Measurements from ENCODE around the gene GPS1. TPM values are rescaled to one million over a fixed set of nuclear protein-coding genes. Genes with fewer than 3 reads are reported as not detected.

GPS1 gene
- total RNA-seq, 3 donors from 2014 or later: 68.8 to 95.4 (median 94.4) TPM

GRCh38 chr17:82050152-82050760 lies 1.4 kb upstream of the GPS1 start:
- Histone ChIP-seq H3K36me3 (no peaks in the 10 kb centered on the region), H3K27ac (peak overlapping the region; percentile 55 to 84)

GRCh38 chr17:82050761-82051641 lies 697 bp upstream of the GPS1 start:
- TF ChIP-seq POLR2AphosphoS5 (IDR thresholded peaks at IDR 0.05) (no peak), POLR2A (IDR thresholded peaks at IDR 0.05) (no peak)
- Histone ChIP-seq H3K27ac (peak overlapping the region; percentile 55 to 84), H3K4me3 (peak overlapping the region; percentile 79 to 98 (median 79)), H3K27me3 (no peaks in the 10 kb centered on the region), H3K9me3 (no peaks in the 10 kb centered on the region), H3K4me1 (peaks cover 6 to 23% of the 10 kb centered on the region in 2 donors), H3K36me3 (no peaks in the 10 kb centered on the region)
- DNase-seq (ENCODE audit: low spot score in 2 of 2): no peak
- intact Hi-C loops (cut with DNase I; ENCODE audit: low total_unique reads): no loop called here

More at GRCh38 chr17:82050152-82050760, 1.4 kb upstream of the GPS1 start:
- Histone ChIP-seq H3K4me1 (peaks cover 6 to 23% of the 10 kb centered on the region in 2 donors), H3K9me3 (no peaks in the 10 kb centered on the region), H3K4me3 (peak overlapping the region; percentile 79 to 98 (median 79)), H3K27me3 (no peaks in the 10 kb centered on the region)
- no peak for DNase-seq (ENCODE audit: low spot score in 2 of 2)
- TF ChIP-seq CTCF (IDR thresholded peaks at IDR 0.05): no peak
- no peak for TF ChIP-seq POLR2A (IDR thresholded peaks at IDR 0.05)
- TF ChIP-seq POLR2AphosphoS5 (IDR thresholded peaks at IDR 0.05): no peak
- intact Hi-C loops (cut with DNase I; ENCODE audit: low total_unique reads): no loop called here

- Histone ChIP-seq H3K27me3 (no peaks in the 10 kb centered on the region), H3K4me3 (peak overlapping the region; percentile 79 to 98 (median 79)), H3K9me3 (no peaks in the 10 kb centered on the region), H3K4me1 (peaks cover 6 to 23% of the 10 kb centered on the region in 2 donors), H3K27ac (no peak overlapping the region), H3K36me3 (no peaks in the 10 kb centered on the region)
- TF ChIP-seq POLR2AphosphoS5 (IDR thresholded peaks at IDR 0.05): no peak
- TF ChIP-seq CTCF (IDR thresholded peaks at IDR 0.05): no peak
- TF ChIP-seq POLR2A (IDR thresholded peaks at IDR 0.05): no peak
- DNase-seq (ENCODE audit: low spot score in 2 of 2): no peak
- intact Hi-C loops (cut with DNase I; ENCODE audit: low total_unique reads): no loop called here
Measured at GRCh38 chr17:82052638-82053059, 951 bp downstream of the GPS1 start.

- no peak for DNase-seq (ENCODE audit: low spot score in 2 of 2)
- H3K4me1 ChIP-seq: peaks cover 6 to 23% of the 10 kb centered on the region in 2 donors
- H3K27me3 ChIP-seq: no peaks in the 10 kb centered on the region
- intact Hi-C loops (cut with DNase I; ENCODE audit: low total_unique reads): no loop called here
- TF ChIP-seq POLR2A (IDR thresholded peaks at IDR 0.05): no peak
- no peak for TF ChIP-seq CTCF (IDR thresholded peaks at IDR 0.05)
- no peak for TF ChIP-seq POLR2AphosphoS5 (IDR thresholded peaks at IDR 0.05)
- no peaks in the 10 kb centered on the region for H3K36me3 ChIP-seq
- H3K4me3 ChIP-seq: peak overlapping the region; percentile 79 to 98 (median 79)
- no peaks in the 10 kb centered on the region for H3K9me3 ChIP-seq
- no peak overlapping the region for H3K27ac ChIP-seq
Measured at GRCh38 chr17:82053130-82053529, 1.4 kb downstream of the GPS1 start.

- Histone ChIP-seq H3K4me3 (no peak overlapping the region), H3K9me3 (no peaks in the 10 kb centered on the region), H3K4me1 (peaks cover 6 to 23% of the 10 kb centered on the region in 2 donors), H3K36me3 (no peaks in the 10 kb centered on the region), H3K27me3 (no peaks in the 10 kb centered on the region), H3K27ac (no peak overlapping the region)
- TF ChIP-seq POLR2A (IDR thresholded peaks at IDR 0.05): no peak
- intact Hi-C loops (cut with DNase I; ENCODE audit: low total_unique reads): no loop called here
- no peak for DNase-seq (ENCODE audit: low spot score in 2 of 2)
Measured at GRCh38 chr17:82053556-82054263, 2.0 kb downstream of the GPS1 start.
